Neuronal stem cell (in vitro differentiated cells): ENCODE measurements around the gene DNAJB1.

Experiments used
- DNase-seq: peaks from one replicate; pipeline ENCODE4 v3.0.0-alpha.2; 2013; ENCODE audit warnings: low spot score
- H2AFZ ChIP-seq: one replicate; pipeline ENCODE4 v1.6.1; 2013; ENCODE audit warnings: mild to moderate bottlenecking, low read length, inconsistent platforms
- H2AK5ac ChIP-seq: 2 replicates; pipeline ENCODE4 v1.6.1; 2013; ENCODE audit warnings: low read depth, mild to moderate bottlenecking, inconsistent platforms, low read length, moderate library complexity, mixed read lengths
- H2BK120ac ChIP-seq: 2 replicates; pipeline ENCODE4 v1.6.1; 2013; ENCODE audit warnings: low read depth, mild to moderate bottlenecking, inconsistent platforms, low read length, moderate library complexity, mixed read lengths
- H2BK12ac ChIP-seq: one replicate; pipeline ENCODE4 v1.6.1; 2013; ENCODE audit warnings: low read length, inconsistent platforms
- H2BK15ac ChIP-seq: 2 replicates; pipeline ENCODE4 v1.6.1; 2013; ENCODE audit warnings: mild to moderate bottlenecking, low read length, inconsistent platforms, mixed read lengths
- H2BK5ac ChIP-seq: one replicate; pipeline ENCODE4 v1.6.1; 2013; ENCODE audit warnings: inconsistent platforms, mild to moderate bottlenecking, low read length, moderate library complexity
- H3K14ac ChIP-seq: one replicate; pipeline ENCODE4 v1.6.1; 2013; ENCODE audit warnings: low read length, inconsistent platforms
- H3K18ac ChIP-seq: 2 replicates; pipeline ENCODE4 v1.6.1; 2013; ENCODE audit warnings: low read length, inconsistent platforms
- H3K23ac ChIP-seq: 2 replicates; pipeline ENCODE4 v1.6.1; 2013; ENCODE audit warnings: low read depth, mild to moderate bottlenecking, mixed read lengths, low read length, inconsistent platforms; ENCODE audit not compliant: poor library complexity
- H3K27ac ChIP-seq: replicated peaks from 3 replicates; pipeline ENCODE4 v1.5.1; 2013; ENCODE audit warnings: low read length, inconsistent platforms
- H3K27me3 ChIP-seq, 3 experiments: 2 replicates each; pipeline ENCODE4 v1.6.1; 2013; ENCODE audit warnings: low read length in 3 of 3, mild to moderate bottlenecking in 2 of 3, inconsistent platforms in 1 of 3, low read depth in 1 of 3, mixed read lengths in 1 of 3, moderate library complexity in 1 of 3; ENCODE audit not compliant: control insufficient read depth in 3 of 3, insufficient read depth in 3 of 3
- H3K36me3 ChIP-seq, 2 donors: replicated peaks in 1 of 2; 2 replicates each; pipeline ENCODE4 v1.6.1; 2013; ENCODE audit warnings: low read length in 2 of 2; ENCODE audit not compliant: control insufficient read depth in 2 of 2, insufficient read depth in 2 of 2
- H3K4ac ChIP-seq: 2 replicates; pipeline ENCODE4 v1.6.1; 2013; ENCODE audit warnings: inconsistent platforms, mild to moderate bottlenecking, low read length, moderate library complexity
- H3K4me1 ChIP-seq, 2 donors: 1 replicate in 1 of 2; 2 replicates in 1 of 2; pipeline ENCODE4 v1.6.1; 2013; ENCODE audit warnings: low read length in 2 of 2, low read depth in 1 of 2; ENCODE audit not compliant: control insufficient read depth in 2 of 2, insufficient read depth in 1 of 2
- H3K4me2 ChIP-seq: one replicate; pipeline ENCODE4 v1.6.1; 2013; ENCODE audit warnings: mild to moderate bottlenecking, low read length, inconsistent platforms; ENCODE audit not compliant: insufficient read depth, poor library complexity, severe bottlenecking
- H3K4me3 ChIP-seq, 2 donors: 2 replicates each; pipeline ENCODE4 v1.5.1; 2013; ENCODE audit warnings: low read length in 2 of 2, mild to moderate bottlenecking in 2 of 2, inconsistent platforms in 1 of 2, moderate library complexity in 1 of 2
- H3K79me1 ChIP-seq: one replicate; pipeline ENCODE4 v1.6.1; 2013; ENCODE audit warnings: low read depth, mild to moderate bottlenecking, inconsistent platforms, low read length, moderate library complexity
- H3K9ac ChIP-seq: one replicate; pipeline ENCODE4 v1.6.1; 2013; ENCODE audit warnings: mild to moderate bottlenecking, low read depth, low read length, inconsistent platforms; ENCODE audit not compliant: poor library complexity
- H3K9me3 ChIP-seq, 2 donors: replicated peaks in 1 of 2; 2 replicates each; pipeline versions ENCODE3 to v1.6.1; 2013; ENCODE audit warnings: low read length in 2 of 2, mild to moderate bottlenecking in 2 of 2, inconsistent platforms in 1 of 2, low read depth in 1 of 2, mixed read lengths in 1 of 2, moderate library complexity in 1 of 2; ENCODE audit not compliant: control insufficient read depth in 2 of 2, insufficient read depth in 1 of 2
- H4K8ac ChIP-seq: one replicate; pipeline ENCODE4 v1.6.1; 2013; ENCODE audit warnings: low read depth, mild to moderate bottlenecking, inconsistent platforms, low read length, moderate library complexity
- H4K91ac ChIP-seq: one replicate; pipeline ENCODE4 v1.6.1; 2013; ENCODE audit warnings: low read length, low read depth, mild to moderate bottlenecking, inconsistent platforms; ENCODE audit not compliant: poor library complexity
- WGBS, 2 donors: extraction: QIAGEN DNeasy Blood & Tissue Kit; methylation state at CpG; one replicate each; pipeline ENCODE4 v1.1.7; 2013; ENCODE audit warnings: missing lambda C conversion rate in 2 of 2, mixed read lengths in 1 of 2; ENCODE audit not compliant: insufficient read length in 2 of 2, insufficient replicate concordance in 1 of 2; ENCODE audit errors: extremely low coverage in 2 of 2; 5-methylcytosine and 5-hydroxymethylcytosine counted together

The DNAJB1 gene

DNA sequence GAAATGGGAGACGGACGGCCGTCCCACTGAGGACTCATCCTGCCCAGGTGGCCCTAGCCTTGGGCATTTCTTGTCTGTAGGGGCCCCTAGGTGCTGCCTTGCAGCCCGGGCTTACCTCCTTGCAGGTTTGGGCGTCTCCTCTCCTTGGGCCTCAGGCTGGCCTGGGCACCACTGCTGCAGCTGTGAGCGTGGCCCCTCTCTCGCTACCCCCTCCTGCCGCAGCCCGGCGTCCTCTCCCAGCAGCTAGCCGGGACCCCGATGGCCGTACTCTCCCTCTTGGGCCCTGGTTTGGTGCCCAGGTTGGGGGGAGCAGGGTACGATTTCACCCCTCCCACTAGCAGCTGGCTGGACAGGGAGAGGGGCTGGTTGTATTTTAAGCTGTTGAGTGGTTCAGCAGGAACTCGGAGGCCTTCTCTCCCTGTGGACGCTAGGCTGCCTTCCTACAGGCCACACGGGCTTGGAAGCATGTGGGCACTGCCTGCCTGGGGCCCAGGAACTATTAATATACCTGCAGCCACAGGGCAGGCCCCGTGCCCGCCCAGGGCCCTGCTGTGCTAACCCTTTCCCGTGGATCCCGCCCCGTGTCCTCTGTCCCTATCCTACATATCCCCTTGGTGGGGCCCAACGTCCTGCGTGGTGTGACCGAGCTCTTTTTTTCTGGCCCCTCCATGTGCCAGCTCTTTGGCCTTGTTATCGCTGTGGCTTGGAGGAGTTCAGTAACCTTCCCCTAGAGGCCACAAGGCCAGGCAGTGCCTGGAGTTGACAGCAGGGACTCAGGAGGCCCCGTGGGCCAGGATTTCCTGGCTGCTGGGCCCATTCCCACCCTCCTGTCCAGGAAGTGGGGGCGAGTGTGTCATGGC lies 41.9 kb upstream of the DNAJB1 start:
- Histone ChIP-seq H4K91ac (peak overlapping the region; percentile 12), H3K14ac (no peak overlapping the region), H3K23ac (peak overlapping the region; percentile 43), H3K4me2 (no peak overlapping the region), H3K27ac (no peak overlapping the region), H4K8ac (no peak overlapping the region), H2BK15ac (no peak overlapping the region), H3K9ac (peak overlapping the region; percentile 78), H2BK5ac (peak overlapping the region; percentile 53), H2AFZ (no peak overlapping the region), H3K4me3 (no peak overlapping the region), H3K36me3 (peaks cover 3 to 17% of the 10 kb centered on the region in 2 donors), H2AK5ac (peak overlapping the region; percentile 56), H2BK12ac (peak overlapping the region; percentile 84), H3K4ac (peak overlapping the region; percentile 37), H3K79me1 (peaks cover 32% of the 10 kb centered on the region), H3K18ac (peak overlapping the region; percentile 17), H3K27me3 (no peaks in the 10 kb centered on the region), H3K9me3 (no peaks in the 10 kb centered on the region), H3K4me1 (peaks cover 11% of the 10 kb centered on the region in 2 donors), H2BK120ac (peak overlapping the region; percentile 72)
- DNase-seq, result no peak
- WGBS, 2 donors, result no CpG with 5 or more reads among the region's 28 CpGs

DNA sequence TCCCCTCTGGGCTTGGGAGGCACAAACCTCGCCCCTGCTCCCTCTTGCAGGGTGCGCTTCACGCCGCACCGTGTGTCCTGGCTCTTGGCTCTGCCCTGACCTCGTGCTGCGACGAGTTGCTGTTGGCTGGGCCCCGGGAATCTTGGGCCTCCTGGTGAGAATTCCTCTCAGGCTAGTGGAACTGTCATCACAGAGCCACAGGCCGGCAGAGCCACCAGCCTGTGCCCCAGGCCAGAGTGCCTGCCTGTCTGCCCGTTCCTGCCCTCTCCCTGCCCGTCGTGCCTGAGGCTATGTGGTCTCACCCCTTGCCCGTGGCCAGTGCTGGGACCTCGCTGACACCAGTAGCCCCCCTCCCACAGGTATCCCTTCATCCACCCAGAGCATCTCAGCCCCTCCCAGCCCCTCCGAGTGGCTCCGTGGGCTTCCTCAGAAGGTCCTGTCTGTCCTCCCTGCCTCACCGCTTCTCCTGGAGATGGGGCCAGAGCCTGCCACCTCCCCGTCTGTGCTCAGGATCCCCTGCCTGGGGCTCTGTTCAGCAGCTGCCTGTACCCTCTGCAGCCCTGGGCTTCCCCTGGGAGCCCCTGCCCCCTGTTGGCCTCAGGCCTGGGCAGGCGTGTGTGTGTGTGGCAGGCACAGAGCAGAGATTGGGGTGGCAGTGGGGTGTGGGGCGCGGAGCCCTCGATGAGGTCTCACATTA lies 40.3 kb upstream of the DNAJB1 start:
- Histone ChIP-seq H2BK120ac (no peak overlapping the region), H3K79me1 (peaks cover 34% of the 10 kb centered on the region), H2BK15ac (no peak overlapping the region), H3K18ac (no peak overlapping the region), H2BK12ac (peak overlapping the region; percentile 58), H4K8ac (peak overlapping the region; percentile 29), H3K4me3 (no peak overlapping the region), H2AFZ (no peak overlapping the region), H3K4ac (no peak overlapping the region), H3K9ac (peak overlapping the region; percentile 86), H3K27me3 (no peaks in the 10 kb centered on the region), H3K14ac (no peak overlapping the region), H4K91ac (no peak overlapping the region), H3K4me1 (peaks cover 11% of the 10 kb centered on the region in 2 donors), H2BK5ac (no peak overlapping the region), H3K4me2 (no peak overlapping the region), H3K36me3 (peaks cover 0 to 6% of the 10 kb centered on the region in 2 donors), H3K27ac (no peak overlapping the region), H3K23ac (peak overlapping the region; percentile 52), H2AK5ac (peak overlapping the region; percentile 56), H3K9me3 (no peaks in the 10 kb centered on the region)
- no peak for DNase-seq
- no CpG with 5 or more reads among the region's 23 CpGs for WGBS, 2 donors

DNA sequence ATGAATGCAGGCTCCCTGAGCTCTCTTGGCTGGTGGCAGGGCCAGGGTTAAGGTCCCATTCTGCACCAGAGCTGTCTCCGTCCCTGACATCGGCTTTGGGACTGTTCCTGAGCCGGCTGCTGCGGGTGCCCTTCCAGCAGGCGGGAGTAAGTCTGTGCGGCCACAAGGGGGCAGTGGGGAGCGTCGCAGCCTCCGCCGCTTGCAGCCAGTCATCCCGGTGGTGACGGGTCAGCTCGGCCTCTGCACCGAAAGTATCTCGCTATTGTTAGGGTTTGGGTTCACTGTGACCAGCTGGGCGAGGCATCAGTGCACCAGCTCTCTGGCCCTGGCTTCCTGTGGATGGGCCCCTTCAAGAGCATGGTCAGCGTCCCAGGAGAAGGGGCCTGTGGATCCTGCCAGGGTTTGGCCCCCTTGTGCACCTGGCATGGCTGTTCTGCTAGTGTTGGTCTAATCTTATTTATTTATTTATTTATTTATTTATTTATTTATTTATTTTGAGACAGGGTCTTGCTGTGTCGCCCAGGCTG lies 38.5 kb upstream of the DNAJB1 start:
- peak; percentile 72 for DNase-seq
- Histone ChIP-seq H3K18ac (peak overlapping the region; percentile 15), H2AFZ (peak overlapping the region; percentile 58), H3K9me3 (no peaks in the 10 kb centered on the region), H2BK120ac (no peak overlapping the region), H4K8ac (no peak overlapping the region), H3K4me3 (no peak overlapping the region), H3K4ac (no peak overlapping the region), H2AK5ac (no peak overlapping the region), H3K4me1 (peaks cover 11% of the 10 kb centered on the region in 2 donors), H3K27ac (no peak overlapping the region), H4K91ac (no peak overlapping the region), H2BK15ac (no peak overlapping the region), H3K9ac (peak overlapping the region; percentile 33), H2BK5ac (peak overlapping the region; percentile 27), H3K23ac (no peak overlapping the region), H3K14ac (no peak overlapping the region), H3K36me3 (peaks cover under 1 to 4% of the 10 kb centered on the region in 2 donors), H3K79me1 (peaks cover 40% of the 10 kb centered on the region), H2BK12ac (no peak overlapping the region), H3K4me2 (peak overlapping the region; percentile 28), H3K27me3 (no peaks in the 10 kb centered on the region)
- no CpG with 5 or more reads among the region's 18 CpGs for WGBS, 2 donors
